SK-N-MC (cell line): Measurements from ENCODE around the gene MYT1.
"Not testable (repeated sequence)": the region's sequence is repeated elsewhere in the genome, so short reads cannot be mapped to it uniquely, and the experiment has no call there.

Experiments
- DNase-seq: peaks from one replicate; pipeline ENCODE4 v3.0.0-alpha.2; 2011; ENCODE audit warnings: low read depth, low spot score
- H3K27ac ChIP-seq: fragments of 200-600 bp; sonication (generic); 2 replicates; pipeline ENCODE4 v1.5.1; 2016; ENCODE audit warnings: mixed run types
- H3K36me3 ChIP-seq: fragments of 200-600 bp; sonication (generic); 2 replicates; pipeline ENCODE4 v1.6.1; 2017; ENCODE audit warnings: antibody characterized with exemption, low read length, mixed read lengths; ENCODE audit not compliant: insufficient read depth
- H3K4me3 ChIP-seq: fragments of 200-600 bp; sonication (generic); 2 replicates; pipeline ENCODE4 v1.5.1; 2016
- H3K9ac ChIP-seq: fragments of 200-600 bp; sonication (generic); 2 replicates; pipeline ENCODE4 v1.8.0; 2017; ENCODE audit warnings: mixed run types, mixed read lengths; ENCODE audit not compliant: insufficient read length
- H3K9me3 ChIP-seq: fragments of 200-600 bp; sonication (generic); 2 replicates; pipeline ENCODE4 v1.6.1; 2017; ENCODE audit warnings: low read depth, mild to moderate bottlenecking, antibody characterized with exemption, low read length, moderate library complexity, mixed read lengths
- EZH2 ChIP-seq: fragments of 200-600 bp; sonication (generic); IDR thresholded peaks from one replicate; pipeline ENCODE4 v1.6.1; 2017; ENCODE audit warnings: antibody characterized with exemption
- FOXP2 ChIP-seq: optimal IDR thresholded peaks from 2 replicates; pipeline ENCODE3; 2011; ENCODE audit warnings: mild to moderate bottlenecking, moderate library complexity; ENCODE audit not compliant: insufficient read depth; ENCODE audit errors: extremely low read length, control extremely low read depth
- POLR2AphosphoS5 ChIP-seq: IDR thresholded peaks from 2 replicates; pipeline ENCODE4 v1.6.1; 2012; ENCODE audit warnings: mild to moderate bottlenecking, low read depth, low read length, borderline replicate concordance

The MYT1 gene

DNA sequence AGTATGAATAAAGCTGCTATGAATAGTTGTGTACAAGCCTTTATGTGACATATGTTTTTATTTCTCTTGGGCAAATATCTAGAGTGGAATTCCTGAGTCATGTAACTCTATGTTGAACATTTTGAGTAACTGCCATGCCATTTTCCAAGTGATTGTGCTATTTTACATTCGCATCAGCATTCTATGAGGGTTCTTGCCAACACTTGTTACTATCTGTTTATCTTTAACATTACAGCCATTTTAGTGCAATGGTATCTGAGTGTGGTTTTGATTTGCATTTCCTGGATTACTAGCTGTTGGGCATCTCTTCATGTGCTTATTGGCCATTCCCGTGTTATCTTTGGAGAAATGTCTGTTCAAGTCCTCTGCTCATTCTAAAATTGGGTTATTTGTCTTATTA lies 19.1 kb downstream of the MYT1 start:
- H3K9ac ChIP-seq, result no peak overlapping the region
- TF ChIP-seq POLR2AphosphoS5 (no peak), FOXP2 (no peak), EZH2 (no peak)
- H3K27ac ChIP-seq, result no peak overlapping the region

GRCh38 chr20:64184795-64185194 lies 20.5 kb downstream of the MYT1 start:
- H3K36me3 ChIP-seq, result no peaks in the 10 kb centered on the region
- H3K4me3 ChIP-seq, result no peak overlapping the region
- no peak for DNase-seq

More for the DNA sequence above, 19.1 kb downstream of the MYT1 start:
- H3K36me3 ChIP-seq, result no peaks in the 10 kb centered on the region
- H3K4me3 ChIP-seq, result no peak overlapping the region
- DNase-seq, result no peak
- 0 out of 2 replicates have a peak, but pooled peaks cover 2% of the 10 kb centered on the region for H3K9me3 ChIP-seq

GRCh38 chr20:64185276-64185900 lies 21.1 kb downstream of the MYT1 start:
- Histone ChIP-seq H3K9ac (no peak overlapping the region), H3K9me3 (0 out of 2 replicates have a peak, but pooled peaks cover 2% of the 10 kb centered on the region), H3K36me3 (no peaks in the 10 kb centered on the region), H3K27ac (no peak overlapping the region), H3K4me3 (no peak overlapping the region)
- TF ChIP-seq FOXP2 (no peak), POLR2AphosphoS5 (no peak), EZH2 (no peak)
- no peak for DNase-seq

More at GRCh38 chr20:64184795-64185194, 20.5 kb downstream of the MYT1 start:
- Histone ChIP-seq H3K9ac (no peak overlapping the region), H3K9me3 (0 out of 2 replicates have a peak, but pooled peaks cover 2% of the 10 kb centered on the region), H3K27ac (no peak overlapping the region)
- TF ChIP-seq FOXP2 (no peak), EZH2 (no peak), POLR2AphosphoS5 (no peak)

- no peak for DNase-seq
- H3K4me3 ChIP-seq, result no peak overlapping the region
- H3K9ac ChIP-seq, result no peak overlapping the region
- H3K27ac ChIP-seq, result no peak overlapping the region
- H3K36me3 ChIP-seq, result no peaks in the 10 kb centered on the region
- TF ChIP-seq FOXP2, result no peak
- no peak for TF ChIP-seq EZH2
- no peak for TF ChIP-seq POLR2AphosphoS5
- H3K9me3 ChIP-seq, result 0 out of 2 replicates have a peak, but pooled peaks cover 2% of the 10 kb centered on the region
These were observed 21.9 kb downstream of the MYT1 start for GRCh38 chr20:64186071-64186598.

GRCh38 chr20:64187213-64187612 lies 23.0 kb downstream of the MYT1 start:
- H3K9me3 ChIP-seq, DNase-seq, H3K9ac ChIP-seq, H3K27ac ChIP-seq, H3K36me3 ChIP-seq, H3K4me3 ChIP-seq: not testable (repeated sequence)

- Histone ChIP-seq H3K9ac (no peak overlapping the region), H3K36me3 (no peaks in the 10 kb centered on the region), H3K27ac (no peak overlapping the region), H3K9me3 (0 out of 2 replicates have a peak, but pooled peaks cover 2% of the 10 kb centered on the region), H3K4me3 (no peak overlapping the region)
- TF ChIP-seq POLR2AphosphoS5 (no peak), EZH2 (no peak), FOXP2 (no peak)
- DNase-seq, result no peak
These were observed 23.8 kb downstream of the MYT1 start for GRCh38 chr20:64188091-64188490.

GRCh38 chr20:64188682-64189529 lies 24.7 kb downstream of the MYT1 start:
- Histone ChIP-seq H3K9me3 (no peaks in the 10 kb centered on the region), H3K9ac (no peak overlapping the region), H3K27ac (no peak overlapping the region), H3K4me3 (no peak overlapping the region), H3K36me3 (no peaks in the 10 kb centered on the region)
- TF ChIP-seq FOXP2, result no peak
- no peak for TF ChIP-seq POLR2AphosphoS5
- TF ChIP-seq EZH2, result no peak
- DNase-seq, result no peak

- no peak overlapping the region for H3K9ac ChIP-seq
These were observed 25.3 kb downstream of the MYT1 start for GRCh38 chr20:64189530-64189966.

More at GRCh38 chr20:64189530-64189966, 25.3 kb downstream of the MYT1 start:
- no peaks in the 10 kb centered on the region for H3K36me3 ChIP-seq
- no peak for DNase-seq
- H3K27ac ChIP-seq, result no peak overlapping the region
- TF ChIP-seq FOXP2 (no peak), EZH2 (no peak), POLR2AphosphoS5 (no peak)
- H3K9me3 ChIP-seq, result no peaks in the 10 kb centered on the region
- H3K4me3 ChIP-seq, result no peak overlapping the region
